HCEC 1CT (cell line): Measurements from ENCODE around the gene ANKRD11.

Source experiments
- DNase-seq: peaks from one replicate; pipeline ENCODE4 v3.0.0-alpha.2; 2017

The ANKRD11 gene

DNA sequence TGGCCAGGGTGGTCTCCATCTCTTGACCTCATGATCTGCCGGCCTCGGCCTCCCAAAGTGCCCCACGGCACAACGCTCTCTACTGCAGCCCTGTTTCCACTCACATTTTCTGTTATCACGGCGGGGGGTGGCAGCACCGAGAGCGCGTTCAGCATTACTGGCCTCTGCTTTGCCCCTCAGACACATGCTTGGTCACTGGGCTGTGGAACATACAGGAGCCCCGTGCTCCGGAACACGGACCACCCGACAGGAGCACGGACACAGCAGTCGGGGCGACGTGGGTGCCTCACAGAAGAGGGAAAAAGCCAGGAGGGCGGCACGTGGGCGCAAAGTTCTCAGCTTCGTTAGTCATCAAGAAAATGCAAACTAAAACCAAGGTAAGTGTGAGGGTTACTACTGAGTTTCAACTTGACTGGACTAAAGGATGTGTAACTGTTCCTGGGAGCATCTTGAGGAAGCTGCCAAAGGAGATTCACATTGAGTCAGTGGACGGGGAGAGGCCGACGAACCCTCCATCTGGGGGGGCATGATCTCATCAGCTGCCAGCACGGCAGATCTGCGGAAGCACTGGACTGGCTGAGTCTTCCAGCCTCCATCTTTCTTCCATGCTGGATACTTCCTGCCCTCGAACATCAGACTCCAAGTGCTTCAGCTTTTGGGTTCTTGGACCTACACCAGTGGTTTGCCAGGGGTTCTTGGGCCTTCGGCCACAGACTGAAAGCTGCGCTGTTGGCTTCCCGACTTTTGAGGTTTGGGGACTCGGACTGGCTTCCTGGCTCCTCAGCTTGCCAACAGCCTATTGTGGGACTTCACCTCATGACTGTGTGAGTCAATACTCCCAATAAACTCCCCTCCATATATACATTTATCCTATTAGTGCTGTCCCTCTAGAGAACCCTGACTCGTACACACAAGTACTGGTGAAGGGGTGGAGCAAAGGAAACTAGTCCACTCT lies 166.0 kb downstream of the ANKRD11 start:
- peak; percentile 91 for DNase-seq

DNA sequence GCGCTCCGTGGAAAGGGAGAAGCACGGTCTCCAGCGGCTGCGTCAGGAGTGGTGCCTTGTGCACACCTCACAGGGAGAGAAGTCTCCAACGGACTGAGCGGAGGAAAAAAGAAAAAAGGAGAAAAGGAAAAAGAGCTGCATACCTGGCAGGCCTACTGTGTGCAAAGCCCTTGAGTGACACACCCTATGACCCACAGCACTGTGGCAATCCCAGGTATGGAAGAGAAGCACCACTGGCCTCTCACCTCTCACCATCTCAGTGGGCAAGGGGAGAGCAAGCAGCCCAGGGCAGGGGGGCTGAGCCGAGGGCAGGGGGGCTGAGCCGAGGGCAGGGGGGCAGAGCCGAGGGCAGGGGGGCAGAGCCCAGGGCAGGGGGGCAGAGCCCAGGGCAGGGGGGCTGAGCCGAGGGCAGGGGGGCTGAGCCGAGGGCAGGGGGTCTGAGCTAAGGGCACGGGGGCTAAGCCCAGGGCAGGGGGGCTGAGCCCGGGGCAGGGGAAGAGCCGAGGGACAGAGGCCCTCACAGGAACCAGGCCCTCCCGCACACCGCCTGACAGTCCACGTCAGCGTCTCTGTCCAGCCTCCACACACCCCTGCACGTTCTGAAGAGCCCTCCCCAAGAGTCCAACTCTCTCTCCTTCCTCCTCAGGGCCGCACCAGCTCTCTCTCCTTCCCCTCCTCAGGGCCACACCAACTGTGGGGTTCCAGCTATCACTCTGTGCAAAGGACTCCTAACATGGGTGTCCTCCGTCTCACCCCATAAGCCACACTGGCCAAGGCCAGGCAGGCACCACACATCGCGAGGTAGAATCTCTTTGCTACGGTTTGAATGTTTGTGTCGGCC lies 167.0 kb downstream of the ANKRD11 start:
- no peak for DNase-seq

DNA sequence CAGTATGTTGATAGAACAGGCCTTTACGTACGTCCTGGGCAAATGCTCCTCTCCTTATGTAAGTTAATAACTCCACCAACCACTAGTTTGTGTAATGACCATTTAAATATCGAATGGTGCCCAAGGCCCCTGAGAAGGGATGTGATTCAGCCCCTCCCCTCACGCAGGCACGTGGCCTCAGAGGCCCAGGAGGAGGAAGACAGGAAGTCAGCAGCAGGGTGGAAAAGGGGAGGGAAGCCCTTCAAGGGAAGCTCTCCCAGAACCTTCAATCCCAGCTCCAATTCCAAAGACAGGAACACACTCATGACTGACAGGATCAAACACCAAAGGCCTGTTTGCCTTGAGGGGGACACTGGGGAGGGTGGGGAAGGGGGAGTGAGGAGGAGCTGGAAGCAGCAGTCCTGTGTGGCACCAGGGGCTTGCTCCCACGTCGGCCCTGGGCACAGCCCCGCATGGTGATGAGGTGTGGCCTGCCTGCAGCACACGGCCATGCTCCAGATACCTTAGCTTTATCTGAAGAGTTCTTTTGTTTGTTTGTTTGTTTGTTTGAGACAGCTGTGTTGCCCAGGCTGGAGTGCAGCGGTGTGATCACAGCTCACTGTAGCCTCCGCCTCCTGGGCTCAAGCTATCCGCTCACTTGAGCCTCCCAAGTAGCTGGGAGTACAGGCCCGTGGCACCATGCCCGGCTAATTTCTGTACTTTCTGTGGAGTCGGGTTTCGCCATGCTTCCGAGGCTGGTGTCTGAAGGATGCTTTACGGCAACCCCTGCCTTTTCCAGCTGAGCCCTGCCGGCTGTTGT lies 167.8 kb downstream of the ANKRD11 start:
- DNase-seq: peak; percentile 59

DNA sequence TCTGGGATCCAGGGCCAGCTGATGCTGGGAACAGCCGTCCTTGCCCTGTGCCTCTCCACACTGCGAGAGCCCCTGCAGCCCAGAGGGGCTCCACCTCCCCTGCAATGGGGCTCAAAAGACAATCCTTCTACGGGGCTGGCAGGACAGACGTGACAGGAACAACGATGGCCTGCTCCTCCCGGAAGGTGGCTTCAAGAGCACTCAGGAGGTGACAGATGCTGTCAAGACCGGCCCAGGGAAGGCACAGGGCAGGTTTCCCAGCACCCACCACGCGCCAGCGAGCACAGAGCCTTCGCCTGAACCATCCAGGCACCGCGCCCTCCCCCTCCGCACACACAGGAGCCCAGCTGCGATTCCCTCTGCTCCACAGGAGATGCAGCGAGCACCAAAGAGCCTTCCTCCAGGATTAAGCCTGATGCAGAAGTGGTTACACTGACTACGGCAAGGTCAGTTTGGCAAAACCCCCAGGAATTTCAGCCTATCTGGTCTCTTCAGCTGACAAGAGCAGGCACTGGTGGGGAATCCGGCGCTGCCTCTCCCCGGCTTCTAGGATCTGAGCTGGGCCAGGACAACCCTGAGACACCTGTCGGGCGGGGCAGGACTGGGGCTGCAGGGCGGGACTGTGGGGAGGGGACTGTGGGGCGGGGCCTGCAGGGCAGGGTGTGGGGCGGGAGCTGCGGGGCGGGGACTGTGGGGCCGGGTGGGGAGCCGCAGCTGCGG lies 169.4 kb downstream of the ANKRD11 start:
- no peak for DNase-seq

DNA sequence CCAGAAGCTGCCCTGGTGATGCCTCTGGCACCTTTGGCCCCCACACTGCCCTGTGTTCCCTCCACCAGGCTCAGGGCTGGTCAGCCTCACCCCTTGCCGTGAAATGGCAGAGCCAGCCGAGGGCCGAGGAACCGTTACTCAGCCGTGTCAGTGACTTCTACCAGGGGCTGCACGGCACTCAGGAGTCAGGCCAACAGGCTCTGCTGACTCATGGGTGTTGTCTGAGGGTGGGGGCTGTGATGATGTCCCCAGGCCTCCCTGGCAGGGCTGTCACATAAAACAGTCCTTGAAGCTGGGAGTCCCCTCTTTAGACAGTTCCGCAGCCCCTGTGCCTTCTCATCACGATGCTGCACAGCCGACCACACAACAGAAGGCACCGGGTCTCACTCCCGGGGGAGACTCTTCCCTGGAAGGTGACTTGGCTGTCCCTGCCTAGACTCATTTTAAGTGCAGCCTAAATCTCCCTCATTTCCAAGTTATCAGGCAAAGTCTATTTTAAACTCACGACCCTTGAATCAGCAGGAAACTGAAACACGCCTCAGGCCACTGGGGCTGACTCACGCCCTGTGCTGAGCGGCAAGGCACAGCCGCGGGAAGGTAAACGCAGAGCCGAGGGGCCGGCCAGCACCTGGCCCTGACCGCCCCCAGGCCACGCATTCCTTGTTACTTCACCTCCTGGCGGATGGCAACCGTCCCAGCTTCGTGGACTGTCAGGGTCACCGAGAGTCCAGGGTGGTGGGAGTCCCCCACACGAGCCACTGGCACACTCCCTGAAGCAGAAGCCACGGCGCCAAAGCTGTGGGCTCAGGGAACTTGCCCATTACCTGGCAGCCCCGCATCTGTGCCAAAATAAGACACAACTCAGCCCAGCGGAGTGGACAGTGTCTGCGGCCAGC lies 170.2 kb downstream of the ANKRD11 start:
- DNase-seq: peak; percentile 62

DNA sequence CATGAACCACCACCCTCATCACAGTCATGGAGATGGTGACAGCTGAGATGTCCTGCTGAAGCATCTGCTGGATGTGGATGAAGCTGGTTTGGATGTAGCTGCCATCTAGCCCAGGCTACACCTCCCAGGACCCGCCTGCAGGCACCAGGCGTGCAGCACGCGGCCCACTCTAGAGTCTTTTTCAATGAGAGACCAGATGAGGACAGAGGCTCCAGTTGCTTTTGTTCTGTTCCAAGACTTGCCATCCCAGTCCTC lies 170.8 kb downstream of the ANKRD11 start:
- DNase-seq: no peak

DNA sequence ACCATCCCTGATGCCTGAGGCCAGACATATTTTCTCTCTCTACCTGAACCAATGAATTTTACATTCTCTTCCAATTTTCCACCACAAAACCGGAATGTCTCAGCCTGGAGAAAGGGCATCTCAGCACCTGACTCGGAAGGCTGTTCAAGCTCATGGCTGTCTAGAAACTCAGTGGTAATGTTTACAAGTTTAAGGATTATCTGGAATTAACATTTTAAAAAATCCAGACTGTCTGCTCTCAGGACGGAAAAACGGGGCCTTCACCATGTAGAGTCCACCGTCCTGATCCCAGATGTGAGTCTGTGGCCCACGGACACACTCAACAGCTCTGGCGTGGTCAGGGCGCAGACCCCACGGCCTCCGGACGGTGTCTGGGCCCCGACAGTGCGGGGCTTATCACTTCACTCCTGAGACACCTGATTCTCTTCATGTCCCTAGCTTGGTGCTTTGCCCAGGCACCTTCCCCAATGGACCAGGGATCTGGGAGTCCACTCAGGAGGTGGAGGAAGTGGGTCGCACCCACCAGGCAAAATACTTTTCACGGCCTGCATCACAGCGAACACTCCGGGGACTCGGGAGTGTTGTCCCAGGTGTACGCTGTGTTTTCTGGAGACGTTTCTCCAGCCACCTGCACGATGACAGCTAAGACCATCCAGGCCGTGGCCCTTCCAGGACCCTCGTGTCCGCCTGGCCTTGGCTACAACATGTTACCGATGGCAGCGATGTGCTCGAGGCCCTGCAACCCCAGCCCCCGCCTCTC lies 171.3 kb downstream of the ANKRD11 start:
- no peak for DNase-seq

DNA sequence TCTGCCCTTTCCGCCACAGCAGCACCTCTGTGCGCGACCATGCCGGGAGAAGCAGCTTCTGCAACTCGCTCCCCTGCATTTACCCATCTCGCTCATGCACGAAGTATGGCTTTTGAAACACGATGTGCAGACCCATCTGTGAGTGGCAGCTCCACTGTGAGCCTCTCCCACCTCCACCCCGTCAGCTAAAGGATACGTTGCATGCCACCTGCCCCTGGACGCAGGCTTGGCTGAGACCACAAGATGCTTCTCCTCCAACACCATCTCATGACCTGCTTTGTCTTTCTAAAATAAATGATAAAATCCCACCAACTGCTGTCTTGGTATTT lies 172.0 kb downstream of the ANKRD11 start:
- no peak for DNase-seq

DNA sequence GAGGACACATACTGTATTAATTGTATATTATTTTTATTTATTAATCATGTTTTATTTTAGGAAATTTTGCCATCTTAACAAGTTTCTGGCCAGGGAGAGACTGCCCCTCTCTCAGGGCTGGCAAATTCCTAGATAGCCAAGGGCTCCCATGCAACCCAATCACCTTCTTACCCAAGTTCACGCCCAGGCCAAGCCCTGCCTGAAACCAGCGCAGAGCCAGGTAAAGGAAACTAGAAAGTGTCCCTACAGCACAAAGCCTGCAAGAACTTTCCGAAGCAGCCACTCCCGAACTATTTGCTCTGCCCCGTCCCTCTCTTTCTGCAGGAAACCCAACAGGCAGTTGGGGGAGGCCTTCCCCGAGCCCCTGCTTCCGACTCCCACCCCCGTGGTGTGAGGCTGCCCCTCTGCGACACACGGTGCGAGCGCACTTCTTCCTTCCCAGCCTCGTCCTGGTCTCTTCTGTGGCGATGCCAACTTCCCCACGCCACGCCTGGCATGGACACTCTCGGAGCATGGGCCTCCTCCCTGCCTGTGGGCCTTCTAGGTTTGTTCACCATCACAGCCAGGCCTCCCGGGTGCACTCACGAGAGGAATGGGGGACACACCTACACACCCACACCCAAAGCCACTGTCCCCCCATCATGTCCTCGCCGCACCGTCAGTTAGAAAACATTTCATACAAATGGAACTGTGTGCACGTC lies 172.5 kb downstream of the ANKRD11 start:
- DNase-seq: no peak

DNA sequence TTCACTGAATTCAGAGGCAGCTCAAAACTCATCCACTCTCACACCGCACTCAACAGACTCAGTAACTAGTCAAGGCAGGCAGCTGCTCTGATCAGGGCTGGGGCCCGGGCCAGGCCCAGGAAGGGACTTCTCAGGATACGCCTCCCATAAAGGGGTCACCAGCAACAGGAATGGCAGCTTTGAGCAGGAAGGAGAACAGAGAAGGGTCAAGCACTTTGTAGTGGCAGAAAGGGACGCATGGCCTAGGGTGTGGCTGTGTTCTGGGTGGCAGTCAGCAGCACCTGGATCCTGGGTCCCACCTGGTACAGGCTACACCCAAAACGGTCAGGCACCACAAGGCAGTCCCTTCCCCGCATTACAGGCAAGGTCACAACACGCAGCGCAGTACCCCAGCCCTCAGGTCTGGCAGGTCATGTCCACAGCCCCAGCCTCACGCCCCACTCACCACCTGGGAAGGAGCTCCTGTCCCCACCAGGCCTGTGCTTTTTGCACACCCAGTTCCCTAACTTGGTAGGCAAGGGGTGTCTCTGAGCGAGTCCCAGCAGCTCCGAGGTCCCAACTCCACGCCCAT lies 173.2 kb downstream of the ANKRD11 start:
- no peak for DNase-seq

DNA sequence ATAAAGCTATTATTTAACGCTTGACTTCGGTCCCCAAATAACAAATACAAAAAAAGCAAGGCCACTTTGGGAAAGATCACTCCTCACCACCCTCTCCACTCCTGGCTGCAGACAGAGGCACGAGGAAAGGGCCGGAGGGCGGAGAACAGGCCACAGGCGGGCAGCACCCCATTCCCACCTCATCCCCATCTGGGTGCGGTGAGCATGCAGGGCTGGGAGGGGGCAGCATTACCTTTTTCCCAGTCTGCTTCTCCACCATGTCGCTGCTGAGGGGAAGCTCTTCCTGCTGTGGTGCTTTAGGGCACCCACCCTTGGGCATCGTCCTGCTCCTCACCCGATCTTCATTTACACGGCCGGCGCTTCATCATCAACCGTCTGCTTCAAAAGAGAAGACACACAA lies 173.7 kb downstream of the ANKRD11 start:
- DNase-seq: no peak

DNA sequence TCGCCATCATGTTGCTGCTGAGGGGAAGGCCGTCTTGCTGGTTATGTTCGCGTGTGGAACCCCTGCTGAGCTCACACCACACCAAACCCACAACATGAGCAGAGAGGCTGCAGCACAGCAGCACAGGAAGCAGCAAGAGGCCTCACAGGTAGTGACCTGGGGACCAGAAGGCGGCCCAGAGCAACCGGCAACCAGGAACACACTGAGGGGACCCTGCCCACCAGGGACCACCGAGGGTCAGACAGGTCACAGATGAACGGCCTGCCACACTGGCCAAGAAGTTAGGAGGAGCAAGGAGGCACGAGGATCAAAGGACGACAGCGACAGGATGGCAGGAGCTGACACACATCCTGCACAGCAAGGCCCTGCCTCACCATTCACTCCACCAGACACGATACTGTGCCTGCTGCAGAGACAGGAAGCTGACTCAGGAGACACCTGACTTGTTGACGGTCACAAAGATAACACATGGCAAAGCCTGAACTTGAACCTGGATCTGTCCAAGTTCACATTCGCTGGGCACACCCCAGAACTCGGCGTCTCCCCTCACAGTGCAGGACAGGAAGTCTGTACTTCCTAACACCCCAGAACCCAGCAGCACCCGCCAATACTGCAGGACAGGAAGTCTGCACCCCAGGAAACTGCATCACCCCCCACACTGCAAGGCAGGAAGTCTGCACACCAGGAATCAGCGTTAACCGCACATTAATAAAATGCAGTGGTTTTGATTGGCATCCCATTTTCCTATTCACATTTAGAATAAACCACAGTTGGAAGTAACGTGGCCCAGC lies 174.4 kb downstream of the ANKRD11 start:
- peak; percentile 91 for DNase-seq

DNA sequence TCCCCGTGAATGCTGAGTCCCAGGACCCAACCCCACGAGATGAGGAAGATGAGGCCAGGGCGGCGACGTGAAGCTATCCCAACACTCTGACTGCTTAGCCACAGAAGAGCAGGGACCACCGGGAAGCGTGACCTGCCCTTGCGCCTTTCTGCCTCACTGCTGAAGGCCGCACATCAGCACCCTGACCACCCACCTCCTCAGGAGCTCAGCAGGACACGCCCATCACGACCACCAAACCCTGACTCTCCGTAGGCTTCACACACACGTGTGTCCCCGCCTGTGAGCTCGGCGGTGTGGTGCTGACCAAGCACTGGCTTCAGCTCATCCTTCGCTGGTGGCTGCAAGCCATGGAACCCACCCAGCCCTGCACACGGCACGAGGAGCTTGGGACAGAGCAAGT lies 175.1 kb downstream of the ANKRD11 start:
- DNase-seq: no peak

DNA sequence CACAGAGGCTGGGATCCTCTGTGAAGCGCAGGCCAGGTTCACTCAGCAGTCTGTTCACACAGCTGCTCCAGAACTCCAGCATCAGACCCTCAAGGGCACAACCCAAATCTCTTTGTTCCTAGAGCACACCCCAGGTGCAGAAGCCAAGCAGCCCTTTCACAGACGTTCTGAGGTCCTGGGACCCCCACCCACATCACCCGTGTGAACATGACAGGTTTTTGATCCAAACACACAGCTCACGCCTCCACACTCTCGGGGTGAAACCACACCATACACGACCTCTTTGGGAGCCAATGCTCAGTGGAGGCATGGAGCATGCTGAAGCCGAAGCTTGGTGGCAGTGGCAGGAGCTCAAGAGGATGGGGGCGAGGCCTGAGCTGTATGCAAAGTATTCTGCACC lies 175.5 kb downstream of the ANKRD11 start:
- no peak for DNase-seq

DNA sequence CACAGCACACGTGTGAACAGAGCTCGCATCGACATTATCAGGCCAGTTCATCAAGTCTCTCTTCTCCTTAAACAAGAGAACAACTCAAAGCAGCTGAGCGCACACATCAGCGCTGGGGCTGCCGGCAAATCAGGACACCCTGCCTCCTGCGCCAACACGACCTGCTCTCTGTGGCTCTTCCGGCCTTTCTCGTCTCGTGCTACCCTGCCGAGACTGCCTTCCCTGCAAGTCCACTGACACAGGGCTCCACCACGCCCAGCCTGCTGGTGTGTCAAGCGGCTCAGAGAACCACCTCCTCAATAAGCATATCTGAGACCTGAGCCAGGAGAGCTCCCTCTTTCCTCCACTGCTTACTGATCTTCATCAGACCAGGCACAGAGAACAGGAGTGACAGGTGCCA lies 176.0 kb downstream of the ANKRD11 start:
- DNase-seq: no peak

DNA sequence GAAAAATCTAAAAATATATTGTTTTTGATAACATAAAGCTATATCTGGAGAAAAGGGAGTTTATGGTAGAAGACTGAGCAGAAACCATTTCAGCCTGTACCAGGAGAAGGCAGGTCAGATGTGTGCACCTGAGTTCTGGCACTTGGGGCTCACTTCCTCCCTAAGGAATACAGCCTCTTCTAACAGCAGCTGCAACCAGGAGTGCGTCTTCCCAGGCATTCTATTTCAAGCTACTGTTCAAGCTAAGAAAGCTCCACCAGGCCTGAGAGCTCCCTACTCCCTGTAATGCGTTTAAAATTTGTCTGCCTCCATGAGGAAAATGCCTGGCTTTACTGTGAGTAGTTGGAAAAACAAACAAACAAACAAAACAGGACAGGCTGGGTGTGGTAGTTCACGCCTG lies 176.8 kb downstream of the ANKRD11 start:
- no peak for DNase-seq

DNA sequence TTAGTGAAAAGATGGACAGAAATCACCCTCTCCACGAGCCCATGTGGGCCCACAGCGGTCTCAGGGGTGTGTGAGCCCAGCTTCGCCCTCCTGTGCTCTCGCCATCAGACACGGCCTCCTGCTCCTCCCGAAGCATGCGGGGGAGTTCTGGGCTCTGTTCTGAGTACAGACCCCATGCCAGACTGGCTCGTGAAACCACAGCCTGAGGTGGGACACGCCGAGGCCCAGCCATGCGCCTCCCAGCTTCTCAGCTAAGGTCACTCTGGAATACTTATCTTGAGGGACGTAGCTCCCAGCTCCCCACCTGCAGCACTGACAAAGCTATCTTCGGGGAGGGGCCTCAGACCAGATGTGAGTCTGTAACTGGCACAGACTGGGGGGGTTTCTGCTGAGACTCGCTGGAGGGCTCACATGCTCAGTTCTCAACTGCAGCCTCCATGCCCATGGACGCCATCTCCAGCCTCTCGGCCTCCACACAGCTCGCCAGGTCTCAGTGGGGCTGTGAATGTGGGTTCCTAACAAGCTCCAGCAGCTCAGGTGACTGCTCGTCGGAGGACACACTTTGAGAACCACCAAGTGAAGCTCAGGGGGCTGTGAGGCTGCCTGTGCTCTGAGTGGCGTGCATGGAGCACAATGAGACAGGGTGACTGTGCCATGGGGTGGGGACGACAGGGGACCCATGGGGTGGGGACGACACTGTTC lies 177.6 kb downstream of the ANKRD11 start:
- no peak for DNase-seq

DNA sequence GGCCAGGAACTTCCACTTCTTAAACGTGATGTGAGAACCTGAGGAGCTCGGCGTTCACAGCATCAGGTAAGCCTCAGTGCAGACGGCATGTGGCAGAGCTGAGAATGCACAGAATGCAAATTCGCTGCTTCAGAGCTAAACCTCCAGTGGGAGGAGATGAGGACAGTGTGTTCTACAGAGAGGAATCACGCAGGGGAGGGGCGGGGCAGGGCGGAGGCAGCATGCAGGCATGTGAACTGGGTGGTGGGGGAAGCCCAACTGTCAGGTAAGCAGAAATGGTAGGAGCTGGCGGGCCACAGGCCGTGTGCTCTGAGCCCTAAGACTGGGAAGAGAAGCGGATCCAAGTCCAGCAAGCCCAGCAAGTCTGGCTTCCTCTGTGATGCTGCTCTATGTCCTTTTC lies 178.2 kb downstream of the ANKRD11 start:
- no peak for DNase-seq

DNA sequence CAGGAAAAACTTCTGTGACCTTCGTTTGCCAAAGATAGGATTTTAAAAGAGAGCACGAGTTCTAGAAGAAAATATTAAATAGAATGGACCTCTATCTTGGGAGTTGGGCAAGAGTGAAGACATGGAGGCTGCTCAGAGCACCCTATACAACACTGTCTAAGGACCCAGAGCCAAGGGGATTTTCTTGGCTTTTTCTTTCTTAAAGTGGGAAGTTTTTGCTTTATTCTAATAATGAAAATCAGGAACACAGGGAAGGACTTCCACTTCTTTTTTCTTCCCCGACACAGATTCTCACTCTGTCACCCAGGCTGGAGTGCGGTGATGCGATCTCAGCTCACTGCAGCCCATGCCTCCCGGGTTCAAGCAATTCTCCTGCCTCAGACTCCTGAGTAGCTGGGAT lies 178.7 kb downstream of the ANKRD11 start:
- no peak for DNase-seq
